ENCODE measurements around the gene TSACC. TPM values are rescaled to one million over a fixed set of nuclear protein-coding genes. Genes with fewer than 3 reads are reported as not detected.
"Not testable (repeated sequence)": the region's sequence is repeated elsewhere in the genome, so short reads cannot be mapped to it uniquely, and the experiment has no call there.

Gene TSACC
- total and polyA plus RNA-seq, 2 experiments from 2014 or later, result 1.3 TPM; not detected in 1

DNA sequence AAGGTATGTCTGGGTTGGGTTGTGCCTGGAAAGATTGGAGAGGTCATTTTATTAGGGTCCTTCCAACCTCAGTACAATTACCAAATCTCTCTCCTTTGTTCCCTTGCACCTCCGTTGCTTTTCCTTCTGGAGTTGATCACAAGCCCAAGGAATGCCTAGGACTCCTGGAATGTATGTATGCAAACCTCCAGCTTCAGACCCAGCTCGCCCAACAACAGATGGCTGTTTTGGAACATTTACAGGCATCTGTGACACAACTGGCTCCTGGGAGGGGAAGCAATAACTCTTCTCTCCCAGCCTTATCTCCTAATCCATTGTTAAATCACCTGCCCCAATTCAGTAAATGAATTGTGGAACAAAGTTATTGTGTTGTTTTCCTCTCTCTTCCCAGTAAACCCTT lies 8.3 kb downstream of the TSACC start:
- Histone ChIP-seq H3K36me3 (ENCODE audit: low read depth) (no peaks in the 10 kb centered on the region), H3K79me2 (ENCODE audit: insufficient read depth) (no peaks in the 10 kb centered on the region), H3K4me2 (ENCODE audit: unreplicated experiment) (peak overlapping the region; percentile 33), H3K9me2 (ENCODE audit: insufficient read depth) (no peaks in the 10 kb centered on the region), H3K4me1 (ENCODE audit: insufficient read depth) (peaks cover 16% of the 10 kb centered on the region), H3K27me3 (replicated peaks; ENCODE audit: insufficient read depth) (no peaks in the 10 kb centered on the region), H3K4me3 (no peak overlapping the region), H3F3A (ENCODE audit: insufficient read depth) (peaks cover 20% of the 10 kb centered on the region), H2AFZ (no peak overlapping the region), H4K20me1 (ENCODE audit: insufficient read depth) (no peaks in the 10 kb centered on the region), H3K27ac (peak overlapping the region; percentile 55), H3K9ac (no peak overlapping the region), H3K9me3 (ENCODE audit: low read depth) (no peaks in the 10 kb centered on the region)
- in situ Hi-C loops (cut with MboI), result no loop called here
- TF ChIP-seq EZH2 (IDR thresholded peaks at IDR 0.05; ENCODE audit: insufficient read depth, poor library complexity, severe bottlenecking) (no peak), EZH2phosphoT487 (IDR thresholded peaks at IDR 0.05; ENCODE audit: insufficient read depth, low read depth) (no peak)
- WGBS, 2 experiments (ENCODE audit: low coverage in 1 of 2, low lambda C conversion rate in 2 of 2, missing lambda C conversion rate in 2 of 2), result 0 to 3% methylated on average over 2 of the region's 2 CpGs
- DNase-seq, result peak; percentile 77

DNA sequence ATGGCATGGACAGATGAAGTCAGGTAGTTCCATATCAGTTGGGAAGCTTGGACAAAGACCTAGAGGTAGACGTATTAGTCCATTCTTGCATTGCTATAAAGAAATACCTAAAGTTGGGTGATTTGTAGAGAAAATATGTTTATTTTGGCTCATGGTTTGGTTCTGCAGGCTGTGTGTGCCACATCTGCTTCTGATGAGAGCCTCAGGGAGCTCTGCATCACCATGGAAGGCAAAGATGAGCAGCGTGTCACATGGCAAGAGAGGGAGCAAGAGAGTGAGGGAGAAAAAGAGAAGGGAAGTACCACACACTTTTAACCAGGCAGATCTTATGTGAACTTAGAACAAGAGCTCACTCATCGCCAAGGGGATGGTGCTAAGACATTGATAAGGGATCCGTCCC lies 9.0 kb downstream of the TSACC start:
- Histone ChIP-seq H3K4me2 (ENCODE audit: unreplicated experiment) (peak overlapping the region; percentile 33), H3K9me2 (ENCODE audit: insufficient read depth) (no peaks in the 10 kb centered on the region), H4K20me1 (ENCODE audit: insufficient read depth) (no peaks in the 10 kb centered on the region), H3K9me3 (ENCODE audit: low read depth) (no peaks in the 10 kb centered on the region), H3K27ac (peak overlapping the region; percentile 55), H3K9ac (no peak overlapping the region), H3K36me3 (ENCODE audit: low read depth) (no peaks in the 10 kb centered on the region), H3K4me3 (no peak overlapping the region), H3F3A (ENCODE audit: insufficient read depth) (peaks cover 16% of the 10 kb centered on the region), H3K4me1 (ENCODE audit: insufficient read depth) (peaks cover 16% of the 10 kb centered on the region), H3K27me3 (replicated peaks; ENCODE audit: insufficient read depth) (no peaks in the 10 kb centered on the region), H3K79me2 (ENCODE audit: insufficient read depth) (no peaks in the 10 kb centered on the region), H2AFZ (peak overlapping the region; percentile 35; the same call in 1 of the 2 replicates)
- TF ChIP-seq EZH2phosphoT487 (IDR thresholded peaks at IDR 0.05; ENCODE audit: insufficient read depth, low read depth), result no peak
- TF ChIP-seq EZH2 (IDR thresholded peaks at IDR 0.05; ENCODE audit: insufficient read depth, poor library complexity, severe bottlenecking), result no peak
- DNase-seq, result peak; percentile 94
- in situ Hi-C loops (cut with MboI), result no loop called here
- WGBS, 2 experiments (ENCODE audit: low coverage in 1 of 2, low lambda C conversion rate in 2 of 2, missing lambda C conversion rate in 2 of 2), result 46 to 47% methylated on average over 4 of the region's 4 CpGs

DNA sequence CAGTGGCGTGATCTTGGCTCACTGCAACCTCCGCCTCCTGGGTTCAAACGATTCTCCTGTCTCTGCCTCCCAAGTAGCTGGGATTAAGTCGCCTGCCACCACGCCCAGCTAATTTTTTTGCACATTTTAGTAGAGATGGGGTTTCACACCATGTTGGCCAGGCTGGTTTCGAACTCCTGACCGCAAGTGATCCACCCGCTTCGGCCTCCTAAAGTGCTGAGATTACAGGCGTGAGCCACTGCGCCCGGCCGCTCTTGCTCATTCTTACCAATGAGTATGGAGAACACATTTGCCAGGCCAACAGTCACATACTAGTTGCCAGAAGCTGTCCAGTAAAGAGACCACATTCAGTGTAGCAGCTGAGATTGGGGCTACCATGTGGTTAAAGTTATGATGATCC lies 14.2 kb downstream of the TSACC start:
- peaks cover 13% of the 10 kb centered on the region; the same call in 1 of the 2 replicates for H3K27me3 ChIP-seq (replicated peaks; ENCODE audit: insufficient read depth)
- H3K79me2 ChIP-seq (ENCODE audit: insufficient read depth); H4K20me1 ChIP-seq (ENCODE audit: insufficient read depth); H3F3A ChIP-seq (ENCODE audit: insufficient read depth); H3K4me3 ChIP-seq; H3K9me3 ChIP-seq (ENCODE audit: low read depth); H3K9ac ChIP-seq; H3K9me2 ChIP-seq (ENCODE audit: insufficient read depth); H3K4me2 ChIP-seq (ENCODE audit: unreplicated experiment); H2AFZ ChIP-seq; H3K4me1 ChIP-seq (ENCODE audit: insufficient read depth); H3K36me3 ChIP-seq (ENCODE audit: low read depth); in situ Hi-C loops (cut with MboI); DNase-seq; H3K27ac ChIP-seq: not testable (repeated sequence)
- WGBS, 2 experiments (ENCODE audit: low coverage in 1 of 2, low lambda C conversion rate in 2 of 2, missing lambda C conversion rate in 2 of 2), result 78 to 83% methylated on average over 13 of the region's 13 CpGs

DNA sequence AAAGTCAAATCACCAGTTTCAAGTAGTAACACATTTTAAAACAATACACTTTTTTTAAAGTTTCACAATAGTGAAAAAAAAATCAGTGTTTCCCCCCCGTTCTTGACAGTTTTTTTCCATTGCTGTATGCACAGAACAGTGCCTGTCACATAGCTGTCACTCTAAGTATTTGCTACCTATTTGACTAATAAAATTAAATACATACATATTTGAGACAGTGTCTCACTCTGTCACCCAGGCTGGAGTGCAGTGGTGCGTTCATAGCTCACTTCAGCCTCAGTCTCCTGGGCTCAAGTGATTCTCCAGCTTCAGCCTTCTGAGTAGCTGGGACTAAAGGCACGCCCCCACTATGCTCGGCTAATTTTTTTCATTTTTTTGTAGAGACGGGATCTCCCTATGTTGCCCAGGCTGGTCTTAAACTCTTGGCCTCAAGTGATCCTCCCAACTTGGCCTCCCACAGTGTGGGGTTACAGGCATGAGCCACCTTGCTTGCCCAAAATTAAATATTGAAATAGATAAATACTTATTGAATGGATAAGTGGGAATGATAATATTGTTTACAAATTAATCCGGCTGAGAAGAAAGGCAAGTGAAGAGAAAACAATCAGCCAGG lies 18.0 kb downstream of the TSACC start:
- Histone ChIP-seq H3K36me3 (ENCODE audit: low read depth) (no peaks in the 10 kb centered on the region), H2AFZ (no peak overlapping the region), H4K20me1 (ENCODE audit: insufficient read depth) (no peaks in the 10 kb centered on the region), H3K9ac (no peak overlapping the region), H3K27ac (no peak overlapping the region), H3K9me2 (ENCODE audit: insufficient read depth) (no peaks in the 10 kb centered on the region), H3K4me2 (ENCODE audit: unreplicated experiment) (no peak overlapping the region), H3K4me1 (ENCODE audit: insufficient read depth) (no peaks in the 10 kb centered on the region), H3K79me2 (ENCODE audit: insufficient read depth) (no peaks in the 10 kb centered on the region), H3K4me3 (no peak overlapping the region), H3K9me3 (ENCODE audit: low read depth) (no peaks in the 10 kb centered on the region), H3K27me3 (replicated peaks; ENCODE audit: insufficient read depth) (peaks cover 13% of the 10 kb centered on the region; the same call in 1 of the 2 replicates), H3F3A (ENCODE audit: insufficient read depth) (no peaks in the 10 kb centered on the region)
- 35 to 38% methylated on average over 6 of the region's 6 CpGs for WGBS, 2 experiments (ENCODE audit: low coverage in 1 of 2, low lambda C conversion rate in 2 of 2, missing lambda C conversion rate in 2 of 2)
- no peak for DNase-seq
- TF ChIP-seq EZH2 (IDR thresholded peaks at IDR 0.05; ENCODE audit: insufficient read depth, poor library complexity, severe bottlenecking), result no peak
- TF ChIP-seq EZH2phosphoT487 (IDR thresholded peaks at IDR 0.05; ENCODE audit: insufficient read depth, low read depth), result no peak
- in situ Hi-C loops (cut with MboI), result no loop called here

All from GM23248 (cell line).